ENCODE data around the gene PGGT1B. TPM values are rescaled to one million over a fixed set of nuclear protein-coding genes. Genes with fewer than 3 reads are reported as not detected.

PGGT1B gene
- total and polyA plus RNA-seq, 9 of the 15 experiments (the other 6 are each of a cell fraction or from before 2014, with no cell fraction given): 5.3 to 33.7 (median 19.8) TPM

GRCh38 chr5:115160975-115161475 lies 101.7 kb downstream of the PGGT1B start:
- no peak overlapping the region for H3K9ac ChIP-seq (ENCODE audit: insufficient read depth in 1 of 2, low read depth in 2 of 2, low read length in 2 of 2)
- in situ Hi-C loops (cut with MboI) (no loop called here), intact Hi-C loops (cut with micrococcal nuclease) (no loop called here)
- ChIA-PET CTCF (ENCODE audit: low intra/inter-chr PET ratio) (interaction anchor here (0.6 kb wide), 1 partner anchor 35 kb away, joined by 3 read pairs; no protein-coding TSS in a partner anchor), POLR2A (no interaction called here)
- no peaks in the 10 kb centered on the region for H3K27me3 ChIP-seq (ENCODE audit: control insufficient read depth in 2 of 2, insufficient read depth in 2 of 2, low read length in 2 of 2)
- H3K79me2 ChIP-seq (ENCODE audit: control insufficient read depth, insufficient read depth, low read length): no peaks in the 10 kb centered on the region
- BruUV-seq (replicated peaks): no TSS peak
- no peak for TF ChIP-seq DMBX1 (CRISPR knock-in tag; IDR thresholded peaks at IDR 0.05; ENCODE audit: borderline replicate concordance)
- no peak for TF ChIP-seq MGA (IDR thresholded peaks at IDR 0.05)
- TF ChIP-seq ZNF282 (CRISPR knock-in tag; IDR thresholded peaks at IDR 0.05): no peak
- TF ChIP-seq NBN (IDR thresholded peaks at IDR 0.05; ENCODE audit: low read depth): no peak
- TF ChIP-seq GMEB1 (CRISPR knock-in tag; IDR thresholded peaks at IDR 0.05): no peak
- no peaks in the 10 kb centered on the region for H3K9me1 ChIP-seq (ENCODE audit: control insufficient read depth, insufficient read depth, low read length)
- H3K27ac ChIP-seq (ENCODE audit: extremely low read depth, low read depth, low read length): no peak overlapping the region
- H3K4me2 ChIP-seq (ENCODE audit: insufficient read depth, low read length): no peak overlapping the region
- no peak overlapping the region for H2AFZ ChIP-seq (ENCODE audit: low read depth, low read length)
- WGBS (ENCODE audit: insufficient coverage, low coverage, missing lambda C conversion rate): 0% methylated on average over 2 of the region's 3 CpGs
- DNase-seq (ENCODE audit: extremely low read depth in 1 of 4, low spot score in 3 of 4): no peak
- H4K20me1 ChIP-seq (replicated peaks; ENCODE audit: control insufficient read depth, insufficient read depth, low read length): no peaks in the 10 kb centered on the region
- H3K36me3 ChIP-seq (ENCODE audit: control insufficient read depth, insufficient read depth, low read length): no peaks in the 10 kb centered on the region
- H3K9me3 ChIP-seq (replicated peaks; ENCODE audit: control insufficient read depth, insufficient read depth, low read depth, low read length): no peaks in the 10 kb centered on the region
- H3K4me3 ChIP-seq: no peak overlapping the region
- no peak for FAIRE-seq
- no peak for ATAC-seq
- H3K4me1 ChIP-seq (replicated peaks in 1 of 2; ENCODE audit: control insufficient read depth in 2 of 2, insufficient read depth in 2 of 2, low read length in 2 of 2): no peaks in the 10 kb centered on the region
